Renal cortex interstitium (tissue), 11 donors: ENCODE data around the gene IL2RA. TPM values are rescaled to one million over a fixed set of nuclear protein-coding genes. Genes with fewer than 3 reads are reported as not detected.
A peak's percentile ranks its signal among the peaks of the same experiment; 100 is the strongest.
"Not testable (repeated sequence)": the region's sequence is repeated elsewhere in the genome, so short reads cannot be mapped to it uniquely, and the experiment has no call there.

ENCODE experiments used
- DNase-seq, 11 donors: peaks; one replicate each; pipeline ENCODE4 v3.0.0-alpha.2; 2013; ENCODE audit warnings: low read depth in 9 of 11, low spot score in 4 of 11; ENCODE audit errors: extremely low read depth in 1 of 11
- polyA plus RNA-seq, 3 donors: library from polyadenylated mRNA; unstranded; fragments of 120-200 nt; gene quantifications; one replicate each; pipeline ENCODE4 v1.2.1, GENCODE V29; 2013; ENCODE audit not compliant: insufficient read length in 3 of 3

The IL2RA gene
- polyA plus RNA-seq, 3 donors = 0.10 TPM; not detected in 2

DNA sequence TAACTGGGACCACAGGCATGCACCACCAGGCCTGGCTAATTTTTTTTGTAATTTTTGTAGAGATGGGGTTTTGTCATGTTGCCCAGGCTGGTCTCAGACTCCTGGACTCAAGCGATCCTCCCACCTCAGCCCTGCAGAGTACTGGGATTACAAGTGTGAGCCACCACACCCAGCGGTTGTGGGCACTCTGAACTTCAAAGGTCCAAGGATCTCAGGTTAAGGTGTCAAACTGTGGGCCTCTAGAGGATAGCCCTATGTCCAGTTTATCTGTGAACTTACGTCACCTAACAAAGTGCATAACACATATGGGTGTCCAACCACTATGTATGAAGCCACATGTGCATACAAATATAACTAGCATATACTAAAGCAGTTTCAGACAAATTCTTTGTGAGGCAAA is 3.2 kb upstream of the IL2RA start:
- no peak for DNase-seq

DNA sequence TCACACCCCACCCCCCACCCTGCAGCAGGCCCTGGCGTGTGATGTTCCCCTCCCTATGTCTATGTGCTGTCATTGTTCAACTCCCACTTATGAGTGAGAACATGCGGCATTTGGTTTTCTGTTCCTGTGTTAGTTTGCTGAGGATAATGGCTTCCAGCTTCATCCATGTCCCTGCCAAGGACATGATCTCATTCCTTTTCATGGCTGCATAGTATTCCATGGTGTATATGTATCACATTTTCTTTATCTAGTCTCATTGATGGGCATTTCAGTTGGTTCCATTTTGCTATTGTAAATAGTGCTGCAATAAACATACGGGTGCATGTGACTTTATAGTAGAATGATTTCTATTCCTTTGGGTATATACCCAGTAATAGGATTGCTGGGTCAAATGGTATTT is 2.6 kb upstream of the IL2RA start:
- DNase-seq = not testable (repeated sequence)

DNA sequence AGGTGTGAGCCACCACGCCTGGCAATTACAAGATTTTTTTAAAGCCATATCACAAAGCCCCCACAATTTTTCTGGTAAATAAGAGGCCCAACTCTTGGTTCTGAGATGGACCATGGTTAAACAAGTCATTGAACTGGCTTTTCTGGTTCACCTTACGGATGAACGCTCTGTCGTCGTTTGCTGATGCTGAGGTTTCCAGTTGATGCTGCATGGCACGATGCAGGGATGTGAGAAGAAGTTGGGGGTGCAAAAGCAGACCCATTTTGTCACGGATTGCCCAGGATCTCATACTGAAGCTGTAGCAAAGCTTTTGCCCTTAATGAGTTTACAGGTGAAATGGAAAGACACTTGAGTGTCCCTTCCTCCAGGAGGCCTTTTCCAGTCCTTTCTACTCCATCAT is 2.0 kb upstream of the IL2RA start:
- no peak for DNase-seq

DNA sequence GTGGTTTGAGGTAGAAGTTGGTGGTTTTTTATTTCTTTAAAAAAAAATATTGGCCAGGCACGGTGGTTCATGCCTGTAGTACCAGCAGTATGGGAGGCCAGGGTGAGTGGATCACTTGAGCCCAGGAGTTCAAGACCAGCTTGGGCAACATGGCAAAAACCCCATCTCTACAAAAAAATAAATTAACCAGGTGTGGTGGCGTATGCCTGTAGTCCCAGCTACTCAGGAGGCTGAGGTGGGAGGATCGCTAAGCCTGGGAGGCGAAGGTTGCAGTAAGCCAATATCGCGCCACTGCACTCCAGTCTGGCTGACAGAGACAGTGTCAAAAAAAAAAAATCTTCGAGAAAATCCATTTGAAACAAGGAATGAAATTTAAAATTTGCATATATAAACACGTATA is 1.1 kb downstream of the IL2RA start:
- DNase-seq = no peak

DNA sequence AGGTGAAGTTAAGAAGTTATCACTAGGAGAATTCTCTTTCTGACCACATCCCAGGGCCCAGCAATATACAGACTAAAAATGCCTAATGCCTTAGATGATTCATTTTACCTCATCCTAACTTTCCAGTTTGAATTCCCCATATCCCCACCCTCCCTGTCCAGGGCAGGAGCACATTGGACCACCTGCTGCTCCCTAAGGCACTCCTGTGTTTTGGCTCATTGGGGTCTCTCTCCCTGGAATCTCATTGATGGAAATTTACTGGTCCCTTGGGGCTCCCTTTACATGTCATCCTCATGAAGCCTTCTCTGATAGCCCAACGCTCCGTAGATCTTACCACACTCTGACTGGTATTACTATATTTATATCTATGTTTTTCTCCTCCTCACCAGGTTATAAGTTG is 2.7 kb downstream of the IL2RA start:
- no peak for DNase-seq

DNA sequence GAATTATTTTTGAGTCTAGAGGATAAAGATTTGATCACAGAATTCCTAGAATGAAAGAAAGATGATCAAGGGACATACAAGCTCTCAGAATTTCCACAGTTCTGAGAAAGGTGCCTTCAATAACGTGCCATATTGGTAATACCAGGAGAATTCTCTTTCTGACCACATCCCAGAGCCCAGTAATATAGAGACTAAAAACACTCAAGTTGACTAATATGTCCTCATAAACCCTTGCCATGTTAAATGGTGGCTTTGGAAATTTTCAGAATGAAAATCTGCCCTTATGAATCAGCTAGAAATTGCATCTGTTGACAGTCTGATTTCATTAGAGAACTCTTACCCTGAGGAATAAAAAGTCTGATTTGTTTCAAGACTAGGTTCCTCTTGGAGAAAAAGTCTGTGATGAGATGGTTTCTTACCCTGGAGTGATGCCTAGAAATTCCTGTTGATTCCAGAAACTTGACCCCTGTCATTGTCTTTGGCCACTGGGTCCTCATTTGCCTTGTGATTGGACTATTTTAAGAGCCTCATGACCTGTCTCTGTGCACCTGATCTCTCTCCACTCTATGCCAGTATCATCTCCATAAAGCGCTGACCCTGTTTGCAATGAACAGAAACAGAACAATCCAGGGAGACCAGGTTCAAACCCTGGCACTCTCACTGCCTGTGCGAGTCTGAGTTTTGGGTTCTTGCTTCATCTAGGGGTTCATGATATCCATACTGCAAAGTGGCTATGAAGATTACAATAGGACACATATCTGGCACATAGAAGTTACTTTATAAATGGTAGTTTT is 3.3 kb downstream of the IL2RA start:
- no peak for DNase-seq

DNA sequence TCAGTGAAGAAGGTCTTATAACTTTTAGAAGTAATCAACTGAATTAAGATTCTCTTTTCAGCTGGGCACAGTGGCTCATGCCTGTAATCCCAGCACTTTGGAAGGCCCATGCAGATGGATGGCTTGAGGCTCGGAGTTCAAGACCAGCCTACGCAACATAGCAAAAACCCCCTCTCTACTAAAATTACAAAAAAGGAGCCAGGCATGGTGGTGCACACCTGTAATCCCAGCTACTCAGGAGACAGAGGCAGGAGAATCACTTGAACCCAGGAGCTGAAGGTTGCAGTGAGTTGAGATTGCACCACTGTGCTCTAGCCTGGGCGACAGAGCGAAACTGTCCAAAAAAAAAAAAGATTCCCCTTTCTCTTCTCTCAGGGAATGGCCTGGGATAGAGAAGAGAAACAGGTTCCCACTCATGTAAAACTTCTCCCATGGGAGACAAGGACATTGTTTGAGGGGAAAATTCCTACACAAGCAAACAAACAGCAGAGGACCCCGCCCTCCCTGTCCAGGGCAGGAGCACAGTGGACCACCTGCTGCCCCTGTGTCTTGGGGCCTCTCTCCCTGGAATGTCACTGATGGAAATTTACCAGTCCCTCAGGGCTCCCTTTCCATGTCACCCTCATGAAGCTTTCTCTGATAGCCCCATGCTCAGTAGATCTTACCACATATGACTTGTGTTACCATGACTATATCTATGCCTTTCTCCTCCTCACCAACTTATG is 5.6 kb downstream of the IL2RA start:
- DNase-seq = no peak

DNA sequence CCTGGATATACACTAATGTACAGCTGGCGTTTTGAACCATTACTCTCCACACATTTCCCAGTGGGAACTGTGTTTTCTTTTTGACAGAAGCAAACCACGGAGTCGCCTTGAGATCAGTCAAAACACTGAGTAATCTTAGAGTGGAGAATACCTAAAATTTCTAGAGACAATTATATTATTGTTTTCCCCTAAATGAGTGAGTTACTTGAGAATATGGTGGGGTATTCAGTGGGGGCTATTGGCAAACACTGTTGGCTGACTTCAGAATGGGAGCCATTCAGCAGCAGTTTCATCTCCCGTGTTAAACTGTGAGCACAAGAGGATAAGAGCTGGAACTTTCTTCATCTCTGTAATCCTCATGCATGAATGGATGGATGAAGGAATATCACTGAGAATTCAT is 6.2 kb downstream of the IL2RA start:
- DNase-seq = no peak

DNA sequence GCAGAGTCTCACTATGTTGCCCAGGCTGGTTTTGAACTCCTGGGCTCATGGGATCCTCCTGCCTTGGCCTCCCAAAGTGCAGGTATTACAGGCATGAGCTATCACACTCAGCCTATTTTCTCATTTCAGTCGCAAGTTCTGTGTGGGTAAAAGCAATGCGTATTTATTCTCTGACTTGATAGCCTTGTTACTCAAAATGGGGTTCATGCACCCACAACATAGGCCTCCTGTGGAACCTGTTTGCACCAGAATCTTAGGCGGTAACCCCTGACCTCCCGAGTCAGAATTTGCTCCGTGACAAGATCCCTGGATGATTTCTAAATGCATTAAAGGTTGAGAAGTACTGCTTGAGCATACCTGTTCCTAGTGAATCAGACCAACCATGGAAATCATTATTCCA is 7.3 kb downstream of the IL2RA start:
- no peak for DNase-seq

DNA sequence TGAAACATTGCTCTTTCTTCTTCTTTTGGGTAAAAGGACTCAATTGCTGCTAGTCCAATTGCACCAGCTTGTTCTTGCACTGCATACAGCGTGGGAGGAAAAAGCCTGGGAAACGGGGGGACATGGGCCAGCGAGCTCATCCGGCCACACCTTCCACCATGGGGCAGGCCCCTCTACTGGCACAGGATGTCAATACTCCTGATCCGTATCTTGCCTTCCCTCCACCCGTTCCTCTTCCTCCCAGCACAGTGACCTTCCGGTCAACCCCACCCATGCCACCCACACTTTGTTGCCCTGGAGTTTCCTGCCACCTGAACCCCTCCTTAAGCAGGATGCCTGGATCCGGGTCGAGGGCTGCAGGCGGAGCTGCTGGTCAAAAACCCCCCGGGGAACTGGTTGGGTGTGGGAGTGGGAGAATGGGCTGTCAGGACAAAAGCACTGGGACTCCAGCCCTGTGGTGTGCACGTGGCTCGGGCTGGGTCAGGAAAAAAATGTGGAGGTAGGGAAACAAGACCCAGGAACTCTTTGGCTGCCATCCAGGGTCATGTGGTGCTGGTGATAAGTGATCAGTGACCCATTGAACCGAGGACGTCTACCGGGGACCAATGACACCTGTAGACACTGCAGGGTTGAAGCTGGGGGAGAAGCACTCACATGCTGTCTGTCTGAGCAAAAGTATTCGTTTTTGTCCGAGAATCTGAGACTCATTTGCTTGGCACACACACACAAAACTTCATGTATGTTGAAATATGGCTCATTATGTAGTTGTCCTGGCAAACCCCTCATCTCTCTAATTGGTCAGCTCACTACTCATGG is 8.1 kb downstream of the IL2RA start:
- DNase-seq = peak in 4 of 11 donors; percentile 16 to 32 (median 23)

DNA sequence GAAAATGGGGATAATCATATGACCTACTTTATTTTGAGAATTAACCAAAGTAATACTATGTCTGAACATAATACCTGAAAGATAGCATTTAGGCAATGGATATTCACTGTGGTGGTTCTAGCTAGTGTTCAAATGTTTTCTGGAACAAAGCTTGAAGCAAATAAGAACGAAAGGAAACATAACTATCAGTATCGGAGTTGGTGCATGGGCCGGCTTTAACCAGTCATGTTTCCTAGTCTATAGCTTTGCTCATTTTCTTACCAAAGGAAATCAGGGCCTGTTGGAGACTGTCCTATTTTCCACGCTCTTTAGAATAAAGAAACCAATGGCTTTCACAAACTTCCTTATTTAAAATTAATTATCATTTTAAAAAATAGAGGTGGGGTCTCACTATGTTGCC is 8.9 kb downstream of the IL2RA start:
- no peak for DNase-seq

DNA sequence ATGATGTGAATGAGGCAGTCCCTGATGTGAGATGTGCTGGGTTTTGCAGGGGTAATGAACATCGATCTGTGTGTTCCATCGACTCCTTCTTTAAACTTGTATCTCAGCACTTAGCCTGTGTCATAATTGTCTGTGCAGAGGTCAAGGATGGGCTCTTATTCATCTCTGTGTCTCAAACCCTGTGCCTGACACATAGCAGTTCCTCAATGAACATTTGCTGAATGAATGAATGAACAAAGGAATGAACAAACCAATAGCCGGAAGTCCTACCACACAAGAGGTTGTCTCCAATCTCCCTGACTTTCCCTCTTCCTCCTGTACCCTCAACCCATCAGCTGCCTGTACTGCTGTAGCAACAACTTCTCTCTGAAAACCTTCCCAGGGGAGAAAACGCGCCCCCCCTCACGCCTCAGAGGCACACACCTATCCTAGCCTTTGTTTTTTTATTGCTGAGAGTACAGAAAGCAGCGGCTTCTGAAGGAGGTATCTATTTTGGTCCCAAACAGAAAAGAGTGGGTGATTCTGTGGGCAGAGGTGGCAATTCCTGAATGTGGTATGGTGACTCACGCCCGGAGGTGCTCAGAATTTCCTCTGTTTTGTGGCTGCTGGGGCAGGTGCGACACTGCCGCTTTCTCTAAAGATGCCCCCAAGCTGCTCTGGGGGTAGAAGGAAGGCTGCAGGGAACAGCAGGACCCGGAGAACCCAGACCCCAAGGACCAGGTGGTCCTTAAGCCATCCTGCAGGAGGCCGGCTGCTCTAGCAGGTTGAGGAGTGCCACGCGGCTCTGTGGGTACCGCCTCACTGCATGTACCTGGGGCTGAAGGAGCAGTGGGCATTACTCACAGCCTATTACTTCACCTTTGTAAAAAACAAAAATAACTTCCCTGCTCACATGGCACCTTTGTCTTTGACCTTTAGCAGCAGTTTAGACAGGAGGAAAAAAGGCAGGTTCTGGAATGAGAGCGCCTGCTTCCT is 9.6 kb downstream of the IL2RA start:
- no peak for DNase-seq

DNA sequence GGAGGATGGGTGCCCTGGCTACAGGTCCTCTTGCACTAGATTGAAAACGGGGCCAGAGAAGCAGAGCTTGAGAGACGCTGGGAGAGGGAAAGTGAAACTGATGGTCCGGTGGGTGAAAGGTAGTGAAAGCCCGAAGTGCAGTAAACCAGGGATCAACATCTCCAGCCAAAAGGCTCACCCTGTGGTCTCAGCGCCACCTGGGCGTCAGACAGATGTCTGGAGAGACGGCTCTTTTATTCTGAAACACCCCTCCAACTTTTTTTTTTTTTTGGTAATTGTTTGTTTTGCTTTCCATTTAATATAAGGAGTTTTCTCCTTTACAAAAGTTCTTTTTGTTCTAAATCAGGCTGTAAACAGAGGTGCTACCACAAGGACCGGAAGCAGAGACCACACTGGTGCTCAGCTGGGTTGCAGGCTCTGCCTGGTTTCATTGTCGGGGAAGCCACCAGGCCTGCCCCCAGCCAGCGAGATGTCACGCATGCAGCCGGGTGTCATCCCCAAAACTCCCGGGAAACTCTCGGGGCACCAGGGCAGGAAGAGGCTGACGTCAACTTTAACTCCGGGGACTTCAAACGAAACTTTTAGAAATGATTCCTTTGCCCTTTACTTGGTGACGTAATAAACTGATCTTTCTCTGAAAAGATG is 11.2 kb downstream of the IL2RA start:
- DNase-seq = peak in 1 of 11 donors; percentile 17

DNA sequence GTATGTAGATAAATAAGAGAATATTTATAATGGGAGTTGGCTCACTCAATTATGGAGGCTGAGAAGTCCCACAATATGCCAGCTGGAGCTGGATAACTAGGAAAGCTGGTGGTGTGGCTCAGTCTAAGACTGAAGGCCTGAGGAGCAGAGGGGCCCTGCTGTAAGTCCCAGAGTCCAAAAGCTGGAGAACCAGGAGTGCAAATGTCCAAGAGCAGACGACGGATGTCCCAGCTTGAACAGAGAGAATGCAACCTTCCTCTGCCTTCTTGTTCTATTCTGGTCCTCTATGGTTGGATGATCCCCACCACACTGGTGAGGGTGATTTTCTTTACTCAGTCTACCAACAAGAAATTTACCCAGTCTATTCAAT is 13.2 kb downstream of the IL2RA start:
- DNase-seq = no peak

DNA sequence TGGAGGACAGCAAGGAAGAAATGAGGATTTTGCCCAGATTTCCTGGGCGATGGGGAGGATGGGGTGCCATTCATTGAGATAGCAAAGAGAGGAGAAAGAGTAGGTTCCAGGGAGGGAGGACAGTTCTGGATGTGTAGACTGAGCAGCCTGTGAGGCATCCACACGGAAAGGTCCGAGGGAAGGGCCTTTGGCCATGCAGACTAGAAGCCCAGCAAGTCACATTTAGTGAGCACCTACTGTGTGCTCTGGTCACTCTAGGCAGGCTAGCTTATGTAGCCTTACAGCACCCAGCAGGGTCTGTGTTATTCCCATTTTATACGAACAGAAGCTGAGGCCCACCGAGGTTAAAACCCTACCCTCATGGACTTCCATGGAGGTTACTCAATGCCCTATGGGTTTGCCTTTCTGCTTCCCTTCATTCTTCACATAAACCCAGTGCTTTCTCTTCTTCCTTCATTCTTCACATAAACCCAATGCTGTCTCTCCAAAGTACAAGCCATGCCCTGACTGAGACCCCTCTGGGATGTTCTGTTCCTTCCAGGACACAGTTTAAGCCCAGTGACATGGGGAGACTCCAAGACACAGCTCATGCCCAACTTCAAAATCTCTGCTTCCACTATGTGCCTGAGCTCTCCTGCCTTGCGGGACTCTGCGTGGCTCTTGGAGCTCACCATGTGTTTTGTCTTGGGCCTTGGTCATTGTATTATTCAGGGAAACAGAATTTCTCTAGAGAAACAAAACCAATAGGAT is 13.7 kb downstream of the IL2RA start:
- no peak for DNase-seq

DNA sequence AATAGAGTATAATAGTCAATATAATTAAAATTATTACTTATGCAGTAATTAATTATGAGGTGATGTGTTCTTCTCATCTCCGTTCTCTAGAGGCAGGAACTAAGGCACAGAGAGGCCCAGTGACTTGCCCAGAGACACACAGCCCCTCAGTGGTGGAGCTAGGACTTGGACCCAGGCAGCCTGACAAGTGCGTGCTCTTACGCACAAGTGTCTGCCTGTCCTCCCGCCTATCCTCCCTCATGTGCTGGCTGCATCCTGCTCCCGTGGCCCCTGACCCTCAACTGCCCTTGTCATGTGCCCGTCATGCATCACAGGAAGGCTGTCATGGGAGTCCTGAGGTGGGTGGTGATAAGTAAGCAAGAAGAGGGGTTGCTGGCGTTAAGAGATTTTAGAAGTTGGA is 14.3 kb downstream of the IL2RA start:
- DNase-seq = no peak

DNA sequence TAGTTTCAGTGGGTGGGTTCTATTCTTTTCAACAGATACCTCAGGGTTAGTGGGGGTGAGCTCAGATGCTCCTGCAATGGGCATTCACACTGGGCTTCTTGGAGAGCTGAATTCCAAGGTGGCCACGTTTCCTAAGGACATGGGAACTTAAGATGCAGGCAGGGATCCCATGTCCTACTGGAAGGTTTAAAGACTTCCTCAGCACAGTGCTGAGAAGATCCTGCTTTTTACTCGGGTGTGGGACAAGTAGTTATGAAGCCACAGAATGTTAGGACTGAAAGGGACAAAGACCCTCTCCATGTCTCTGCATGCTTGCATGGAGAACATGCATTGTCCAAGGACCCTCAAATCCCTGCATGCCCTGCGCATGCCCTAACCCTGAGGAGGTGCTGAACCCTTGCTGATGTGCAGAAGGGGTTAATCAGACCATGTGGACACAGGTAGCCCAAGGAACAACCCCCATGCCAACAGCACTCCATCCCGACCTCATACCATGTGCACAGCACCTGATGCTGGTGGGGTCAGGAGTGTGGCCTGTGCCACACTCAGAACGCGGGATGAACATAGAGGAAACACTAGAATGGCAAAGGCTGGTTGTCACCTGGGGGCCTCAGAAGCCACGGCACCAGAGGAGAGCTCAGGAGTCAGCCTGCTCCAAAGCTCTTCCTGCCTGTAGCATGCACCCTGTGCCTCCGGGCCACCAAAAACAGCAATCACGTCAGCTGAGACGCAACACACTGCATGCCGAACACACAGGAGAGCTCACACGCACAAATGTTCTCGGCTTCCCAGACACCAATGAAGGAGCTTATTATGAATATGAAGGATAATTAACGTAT is 15.2 kb downstream of the IL2RA start:
- DNase-seq = no peak
